GM19035 (cell line): ENCODE measurements around the gene PSENEN.
A peak's percentile ranks its signal among the peaks of the same experiment; 100 is the strongest.
"Not testable (repeated sequence)": the region's sequence is repeated elsewhere in the genome, so short reads cannot be mapped to it uniquely, and the experiment has no call there.

Source experiments
- ATAC-seq: cut with Tn5 transposase; IDR thresholded peaks from one replicate; pipeline ENCODE4 v1.9.1; 2021; ENCODE audit not compliant: unreplicated experiment

PSENEN gene

DNA sequence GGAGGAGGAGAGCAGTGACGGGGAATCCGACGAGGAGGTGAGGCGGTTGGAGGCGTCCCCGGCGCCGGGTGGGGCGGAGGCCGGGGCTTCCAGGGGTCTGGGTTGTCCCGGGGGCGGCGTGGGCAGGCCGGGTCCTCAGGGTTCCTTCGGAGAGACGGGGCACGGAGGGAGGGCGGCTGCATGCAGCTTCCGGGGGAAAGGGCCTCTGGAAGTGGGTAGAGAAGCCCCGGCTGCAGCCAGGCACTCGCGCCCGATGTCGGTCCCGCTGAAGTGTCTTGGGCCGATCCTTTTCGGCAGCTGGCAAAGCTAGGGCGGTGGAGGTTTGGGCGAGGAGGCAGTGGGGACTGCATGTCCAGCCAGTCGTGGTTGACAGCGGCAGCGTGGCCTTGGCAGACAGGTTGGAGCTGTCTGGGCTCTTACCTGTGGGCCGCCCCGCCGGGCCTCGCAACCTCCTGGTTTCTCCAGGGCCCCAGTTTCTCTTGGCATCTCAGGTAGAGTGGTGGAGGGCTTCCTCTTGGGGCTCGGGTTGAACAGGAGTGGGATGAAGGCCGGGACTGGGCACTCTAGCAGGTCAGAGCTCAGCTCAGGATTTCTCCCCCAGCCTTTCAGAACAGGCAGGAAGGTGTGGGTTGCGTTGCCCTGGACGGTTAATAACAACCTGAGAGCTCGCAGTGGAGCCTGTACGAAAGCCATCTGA lies 27.0 kb upstream of the PSENEN start:
- ATAC-seq, result peak; percentile 1

- no peak for ATAC-seq
Measured at GRCh38 chr19:35719402-35720162, 25.9 kb upstream of the PSENEN start.

- no peak for ATAC-seq
Measured at GRCh38 chr19:35720163-35720524, 25.3 kb upstream of the PSENEN start.

GRCh38 chr19:35720648-35721047 lies 24.8 kb upstream of the PSENEN start:
- ATAC-seq, result no peak

- no peak for ATAC-seq
Measured at GRCh38 chr19:35721374-35721773, 24.1 kb upstream of the PSENEN start.

DNA sequence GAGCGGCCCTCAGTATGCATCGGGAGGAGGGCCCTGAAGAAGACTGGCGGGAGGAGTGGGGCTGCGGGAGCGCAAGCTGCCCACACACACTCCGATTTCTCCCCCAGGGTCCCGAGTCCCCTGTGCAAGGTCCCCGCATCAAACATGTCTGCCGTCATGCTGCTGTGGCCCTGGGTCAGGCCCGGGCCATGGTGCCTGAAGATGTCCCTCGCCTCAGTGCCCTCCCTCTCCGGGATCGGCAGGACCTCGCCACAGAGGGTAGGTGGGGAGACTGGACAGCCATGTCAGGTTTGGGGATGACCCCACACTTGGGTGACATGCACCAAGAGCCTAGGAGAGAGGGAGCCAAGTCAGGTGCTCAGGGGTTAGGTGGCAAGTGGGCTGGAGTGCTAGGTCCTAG lies 23.0 kb upstream of the PSENEN start:
- ATAC-seq, result no peak

GRCh38 chr19:35722897-35723296 lies 22.6 kb upstream of the PSENEN start:
- ATAC-seq, result no peak

DNA sequence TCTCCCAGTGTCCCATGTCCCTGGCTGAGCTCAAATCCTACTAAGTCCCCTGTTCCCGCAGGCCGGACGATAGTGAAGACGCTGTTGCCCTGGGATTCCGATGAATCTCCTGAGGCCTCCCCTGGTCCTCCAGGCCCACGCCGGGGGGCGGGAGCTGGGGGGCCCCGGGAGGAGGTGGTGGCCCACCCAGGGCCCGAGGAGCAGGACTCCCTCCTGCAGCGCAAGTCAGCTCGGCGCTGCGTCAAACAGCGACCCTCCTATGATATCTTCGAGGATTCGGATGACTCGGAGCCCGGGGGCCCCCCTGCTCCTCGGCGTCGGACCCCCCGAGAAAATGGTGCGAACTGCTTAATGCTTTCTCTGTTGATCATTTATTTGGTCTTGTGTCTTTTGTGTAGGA lies 21.8 kb upstream of the PSENEN start:
- no peak for ATAC-seq

GRCh38 chr19:35724132-35724531 lies 21.3 kb upstream of the PSENEN start:
- ATAC-seq, result not testable (repeated sequence)

- no peak for ATAC-seq
Measured at GRCh38 chr19:35724560-35724959, 20.9 kb upstream of the PSENEN start.

GRCh38 chr19:35725216-35725861 lies 20.1 kb upstream of the PSENEN start:
- ATAC-seq, result no peak

DNA sequence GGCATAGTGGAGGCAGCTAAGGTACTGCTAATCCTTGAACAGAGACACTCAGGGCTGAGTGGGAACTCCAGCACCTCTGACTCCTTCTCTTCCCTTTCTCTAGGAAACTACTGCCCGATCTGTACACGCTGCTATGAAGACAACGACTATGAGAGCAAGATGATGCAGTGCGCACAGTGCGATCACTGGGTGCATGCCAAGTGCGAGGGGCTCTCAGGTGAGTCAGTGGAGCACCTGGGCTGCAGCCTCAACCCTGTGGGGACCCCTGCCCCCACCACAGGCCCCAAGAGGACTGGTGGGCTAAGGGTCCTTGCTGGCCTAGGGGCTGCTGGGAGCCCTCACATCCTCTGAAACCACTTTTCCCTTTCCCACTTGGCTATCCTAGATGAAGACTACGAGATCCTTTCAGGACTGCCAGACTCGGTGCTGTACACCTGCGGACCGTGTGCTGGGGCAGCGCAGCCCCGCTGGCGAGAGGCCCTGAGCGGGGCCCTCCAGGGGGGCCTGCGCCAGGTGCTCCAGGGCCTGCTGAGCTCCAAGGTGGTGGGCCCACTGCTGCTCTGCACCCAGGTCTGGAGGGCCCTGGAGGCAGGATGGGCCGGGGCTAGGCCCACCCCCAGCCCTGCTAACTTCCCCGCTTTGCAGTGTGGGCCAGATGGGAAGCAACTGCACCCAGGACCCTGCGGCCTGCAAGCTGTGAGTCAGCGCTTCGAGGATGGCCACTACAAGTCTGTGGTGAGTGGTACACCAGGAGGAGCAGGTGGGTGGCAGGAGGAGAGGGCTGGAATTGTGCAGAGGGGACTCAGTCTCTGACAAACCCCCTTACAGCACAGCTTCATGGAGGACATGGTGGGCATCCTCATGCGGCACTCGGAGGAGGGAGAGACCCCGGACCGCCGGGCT lies 18.1 kb upstream of the PSENEN start:
- ATAC-seq, result no peak

DNA sequence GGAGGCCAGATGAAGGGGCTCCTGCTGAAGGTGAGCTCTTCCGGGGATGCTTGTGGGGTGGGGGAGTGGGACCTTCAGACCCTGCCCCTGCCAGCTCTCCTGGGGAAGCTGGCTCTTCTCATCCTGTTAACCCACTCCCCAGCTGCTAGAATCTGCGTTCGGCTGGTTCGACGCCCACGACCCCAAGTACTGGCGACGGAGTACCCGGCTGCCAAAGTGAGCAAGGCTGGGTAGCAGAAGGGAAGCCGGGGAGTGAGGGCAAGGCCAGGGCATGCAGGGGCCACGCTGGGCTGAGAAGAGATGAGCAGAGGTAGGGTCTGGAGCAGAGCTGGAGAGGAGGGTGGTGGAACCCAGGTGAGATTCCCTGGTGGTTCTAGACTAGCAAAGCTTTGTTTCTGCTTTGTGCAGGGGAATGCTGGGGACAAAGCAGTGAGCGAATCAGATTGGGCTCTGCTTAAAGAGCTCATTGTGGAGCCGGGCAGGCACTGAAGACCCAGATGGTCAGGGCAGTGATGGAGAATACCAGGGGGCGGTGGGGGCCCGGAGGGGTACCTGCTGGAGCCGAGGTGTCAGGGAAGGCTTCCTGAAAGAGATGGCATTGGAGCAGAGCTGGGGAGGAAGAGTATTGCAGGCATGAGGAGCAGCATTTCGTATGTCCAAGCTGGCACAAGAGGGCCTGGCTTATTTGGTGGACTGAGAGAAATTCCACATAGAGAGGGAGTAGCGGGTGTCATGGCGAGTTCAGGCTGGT lies 17.3 kb upstream of the PSENEN start:
- no peak for ATAC-seq

DNA sequence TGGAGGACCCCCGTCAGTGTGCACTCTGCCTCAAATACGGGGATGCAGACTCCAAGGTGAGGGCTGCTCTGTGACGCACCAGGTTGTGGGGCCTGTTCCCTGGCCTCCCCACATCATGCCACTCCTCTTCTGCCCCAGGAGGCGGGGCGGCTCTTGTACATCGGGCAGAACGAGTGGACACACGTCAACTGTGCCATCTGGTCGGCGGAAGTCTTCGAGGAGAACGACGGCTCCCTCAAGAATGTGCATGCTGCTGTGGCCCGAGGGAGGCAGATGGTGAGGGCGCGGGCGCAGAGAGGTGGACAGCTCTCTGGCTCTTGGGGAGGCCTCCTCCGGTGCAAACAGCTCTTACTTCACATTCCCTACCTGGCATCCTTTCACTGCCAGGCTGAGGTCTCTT lies 16.4 kb upstream of the PSENEN start:
- ATAC-seq, result no peak

- ATAC-seq, result no peak
Measured at GRCh38 chr19:35729763-35730162, 15.7 kb upstream of the PSENEN start.

GRCh38 chr19:35730326-35730725 lies 15.1 kb upstream of the PSENEN start:
- ATAC-seq, result no peak

- no peak for ATAC-seq
Measured at GRCh38 chr19:35731353-35731752, 14.1 kb upstream of the PSENEN start.

GRCh38 chr19:35731779-35732405 lies 13.6 kb upstream of the PSENEN start:
- no peak for ATAC-seq

GRCh38 chr19:35732540-35733179 lies 12.8 kb upstream of the PSENEN start:
- ATAC-seq, result no peak
